HCT116 (cell line): ENCODE results near the gene ATF2. TPM values are rescaled to one million over a fixed set of nuclear protein-coding genes. Genes with fewer than 3 reads are reported as not detected.

Experiments used
- ATAC-seq: fragments of 200-7000 bp; cut with Tn5 transposase; 2 replicates; pipeline ENCODE4 v1.9.1; 2020; ENCODE audit warnings: mild to moderate bottlenecking, moderate library complexity
- BruUV-seq: library from RNA; stranded (reverse); fragments of 400-500 nt; replicated peaks from 2 replicates; lab custom pipeline; 2021; lab: Mats Ljungman, UMichigan
- CTCF ChIA-PET: fragments of 300-600 bp; sonication (Branson Sonifier 250); formaldehyde crosslinking; loops from one replicate; lab custom pipeline; 2021; ENCODE audit warnings: antibody characterized with exemption; lab: Charles Lee
- POLR2A ChIA-PET: fragments of 300-600, 350-600 bp; sonication (Branson Sonifier 250); formaldehyde crosslinking; loops from one replicate; lab custom pipeline; 2021; ENCODE audit warnings: antibody characterized with exemption; lab: Charles Lee
- RAD21 ChIA-PET, 2 experiments: fragments of 300-600 bp; sonication (Branson Sonifier 250); formaldehyde crosslinking; loops; one replicate each; lab custom pipeline; 2023; ENCODE audit warnings: low total read pairs in 2 of 2; ENCODE audit not compliant: uncharacterized antibody in 2 of 2, unreplicated experiment in 2 of 2, low non-redundant PET in 1 of 2; lab: Charles Lee
- DNase-seq: peaks from one replicate; pipeline ENCODE4 v3.0.0-alpha.2; 2010; ENCODE audit warnings: low read depth, low spot score
- H2AFZ ChIP-seq: fragments of 200-600 bp; shearing (Covaris generic), sonication (generic); 2 replicates; pipeline ENCODE4 v1.6.1; 2017; ENCODE audit warnings: low read depth, mixed run types, mixed read lengths, antibody characterized with exemption, low read length; ENCODE audit not compliant: poor library complexity, severe bottlenecking
- H3K27ac ChIP-seq: 2 replicates; pipeline ENCODE4 v1.5.1; 2012; ENCODE audit warnings: low read depth, low read length
- H3K27me3 ChIP-seq: fragments of 200-600 bp; sonication (generic); 2 replicates; pipeline ENCODE4 v1.6.1; 2016; ENCODE audit warnings: mixed run types, low read length, mixed read lengths; ENCODE audit not compliant: insufficient read depth
- H3K36me3 ChIP-seq, 2 experiments: fragments of 200-500 bp in 1 of 2; fragments of 200-600 bp in 1 of 2; sonication (Bioruptor generic) in 1 of 2; sonication (generic) in 1 of 2; 2 replicates each; pipeline versions ENCODE4 v1.5.1 to v1.6.1; 2014 to 2016; ENCODE audit warnings: low read length in 2 of 2, inconsistent platforms in 1 of 2, mixed read lengths in 1 of 2, mixed run types in 1 of 2; ENCODE audit not compliant: insufficient read depth in 2 of 2, control insufficient read depth in 1 of 2
- H3K4me1 ChIP-seq, 2 experiments: fragments of 200-600 bp in 1 of 2; sonication (generic) in 1 of 2; 2 replicates each; pipeline versions ENCODE4 v1.5.1 to v1.6.1; 2012 to 2017; ENCODE audit warnings: low read length in 2 of 2, inconsistent platforms in 1 of 2, mild to moderate bottlenecking in 1 of 2, mixed read lengths in 1 of 2, mixed run types in 1 of 2, moderate library complexity in 1 of 2; ENCODE audit not compliant: insufficient read depth in 2 of 2, control insufficient read depth in 1 of 2
- H3K4me2 ChIP-seq: fragments of 200-600 bp; sonication (generic); 2 replicates; pipeline ENCODE4 v1.6.1; 2017; ENCODE audit warnings: mixed run types, low read length, mixed read lengths
- H3K4me3 ChIP-seq, 2 experiments: fragments of 200-600 bp in 1 of 2; sonication (generic) in 1 of 2; replicated peaks in 1 of 2; 2 replicates each; pipeline ENCODE4 v1.5.1; 2011 to 2016; ENCODE audit warnings: low read length in 2 of 2, control low read depth in 1 of 2, low read depth in 1 of 2, mild to moderate bottlenecking in 1 of 2, mixed read lengths in 1 of 2, mixed run types in 1 of 2
- H3K79me2 ChIP-seq: fragments of 200-600 bp; sonication (generic); 2 replicates; pipeline ENCODE4 v1.6.1; 2017; ENCODE audit warnings: mild to moderate bottlenecking, mixed run types, low read length, moderate library complexity, mixed read lengths; ENCODE audit not compliant: insufficient read depth
- H3K9ac ChIP-seq: fragments of 200-600 bp; sonication (generic); 2 replicates; pipeline ENCODE4 v1.6.1; 2016; ENCODE audit warnings: low read length, mixed read lengths
- H3K9me2 ChIP-seq: fragments of 200-600 bp; sonication (generic), shearing (Covaris generic); 2 replicates; pipeline ENCODE4 v1.6.1; 2017; ENCODE audit warnings: mixed run types, mild to moderate bottlenecking, moderate library complexity; ENCODE audit not compliant: insufficient read depth
- H3K9me3 ChIP-seq, 2 experiments: fragments of 200-500 bp in 1 of 2; fragments of 200-600 bp in 1 of 2; sonication (Bioruptor generic) in 1 of 2; sonication (generic) in 1 of 2; 2 replicates each; pipeline ENCODE4 v1.6.1; 2014 to 2017; ENCODE audit warnings: low read length in 2 of 2, mixed read lengths in 2 of 2, inconsistent platforms in 1 of 2, low read depth in 1 of 2, mild to moderate bottlenecking in 1 of 2, mixed run types in 1 of 2, moderate library complexity in 1 of 2; ENCODE audit not compliant: control insufficient read depth in 1 of 2, insufficient read depth in 1 of 2
- H4K20me1 ChIP-seq: fragments of 200-600 bp; sonication (generic), shearing (Covaris generic); 2 replicates; pipeline ENCODE4 v1.6.1; 2017; ENCODE audit warnings: mixed run types, mild to moderate bottlenecking, moderate library complexity; ENCODE audit not compliant: insufficient read depth
- CEBPB ChIP-seq: IDR thresholded peaks from 2 replicates; pipeline ENCODE4 v1.6.1; 2012; ENCODE audit warnings: low read depth
- ELF1 ChIP-seq: IDR thresholded peaks from 2 replicates; pipeline ENCODE4 v1.6.1; 2012; ENCODE audit warnings: low read depth, borderline replicate concordance
- JUND ChIP-seq: IDR thresholded peaks from 2 replicates; pipeline ENCODE4 v1.6.1; 2012
- MAX ChIP-seq: IDR thresholded peaks from 2 replicates; pipeline ENCODE4 v1.6.1; 2012
- POLR2AphosphoS5 ChIP-seq: IDR thresholded peaks from 2 replicates; pipeline ENCODE4 v1.6.1; 2011; ENCODE audit warnings: mild to moderate bottlenecking, low read depth, low read length, moderate library complexity
- SP1 ChIP-seq: IDR thresholded peaks from 2 replicates; pipeline ENCODE4 v1.6.1; 2012; ENCODE audit warnings: low read depth
- TCF7L2 ChIP-seq: IDR thresholded peaks from 2 replicates; pipeline ENCODE4 v1.7.0; 2011; ENCODE audit warnings: borderline replicate concordance, inconsistent platforms; ENCODE audit not compliant: insufficient read depth, insufficient read length; ENCODE audit errors: extremely low read depth
- ZBTB33 ChIP-seq: IDR thresholded peaks from 2 replicates; pipeline ENCODE4 v1.6.1; 2011; ENCODE audit warnings: mild to moderate bottlenecking, low read length, moderate library complexity; ENCODE audit not compliant: insufficient replicate concordance; ENCODE audit errors: extremely low read depth
- ZFX ChIP-seq: fragments of 450-650 bp; IDR thresholded peaks from 2 replicates; pipeline ENCODE4 v1.6.1; 2017
- ZNF274 ChIP-seq: fragments of 200-500 bp; sonication (Bioruptor generic); IDR thresholded peaks from 2 replicates; pipeline ENCODE4 v1.6.1; 2014; ENCODE audit warnings: mild to moderate bottlenecking, low read depth, low read length, inconsistent platforms
- intact Hi-C: fragments of 100-400 bp; cut with micrococcal nuclease; formaldehyde crosslinking; loops from 2 replicates; pipeline ENCODE4 v1.10.0; 2022
- total RNA-seq: library from RNA; stranded (reverse); gene quantifications from one replicate; pipeline ENCODE4 v1.2.1, GENCODE V29; 2021; ENCODE audit not compliant: unreplicated experiment
- TF ChIP-seq, protein P1 (sequence below), 3 experiments: fragments of 200-600 bp in 1 of 3; sonication (generic) in 1 of 3; IDR thresholded peaks in 2 of 3; conservative IDR thresholded peaks in 1 of 3; 2 replicates each; pipeline ENCODE4 v1.5.1; 2012 to 2017; ENCODE audit warnings: low read depth in 2 of 3, low read length in 2 of 3, antibody characterized with exemption in 1 of 3, borderline replicate concordance in 1 of 3, control low read depth in 1 of 3, mild to moderate bottlenecking in 1 of 3, mixed read lengths in 1 of 3, mixed run types in 1 of 3, moderate library complexity in 1 of 3; ENCODE audit not compliant: insufficient read depth in 1 of 3

Gene ATF2
- total RNA-seq, 1 experiment from 2014 or later, result 29.6 TPM

DNA sequence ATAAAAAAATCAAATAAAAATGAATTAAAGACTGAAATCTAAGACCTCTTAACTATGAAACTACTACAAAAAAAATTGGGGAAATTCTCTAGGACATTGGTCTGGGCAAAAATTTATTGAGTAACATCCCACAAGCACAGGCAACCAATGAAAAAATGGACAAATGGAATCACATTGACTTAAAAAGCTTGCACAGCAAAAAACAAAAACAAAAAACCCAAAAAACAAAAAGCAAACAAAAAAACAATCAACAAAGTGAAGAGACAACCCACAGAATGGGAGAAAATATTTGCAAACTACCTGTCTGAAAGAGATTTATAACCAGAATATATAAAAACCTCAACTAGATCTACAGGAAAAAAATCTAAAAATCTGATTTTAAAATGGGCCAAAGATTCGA, 99.5 kb downstream of the ATF2 start (continued):
- TF ChIP-seq JUND (no peak), SP1 (no peak), ZFX (no peak), MAX (no peak)
- TF ChIP-seq, all 23 proteins: peak for 0

DNA sequence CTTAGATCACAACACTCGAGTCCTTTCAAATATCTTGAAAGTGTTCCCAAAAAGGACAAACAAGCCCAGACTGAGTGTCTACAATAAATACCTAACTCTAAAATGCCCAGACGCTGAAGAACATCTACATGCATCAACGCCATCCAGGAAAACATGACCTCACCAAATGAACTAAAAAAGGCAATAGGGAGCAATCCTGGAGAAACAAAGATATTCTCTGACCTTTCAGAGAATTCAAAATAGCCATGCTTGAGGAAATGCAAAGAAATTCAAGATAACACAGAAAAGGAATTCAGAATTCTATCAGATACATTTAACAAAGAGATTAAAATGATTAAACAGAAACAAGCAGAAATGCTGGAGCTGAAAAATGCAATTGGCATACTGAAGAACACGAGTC, 101.6 kb downstream of the ATF2 start:
- Histone ChIP-seq H3K27ac (no peak overlapping the region), H3K9me2 (no peaks in the 10 kb centered on the region), H3K79me2 (no peaks in the 10 kb centered on the region), H3K36me3 (no peaks in the 10 kb centered on the region), H3K27me3 (no peaks in the 10 kb centered on the region), H3K9ac (no peak overlapping the region), H4K20me1 (no peaks in the 10 kb centered on the region), H3K9me3 (no peaks in the 10 kb centered on the region), H2AFZ (no peak overlapping the region), H3K4me1 (no peaks in the 10 kb centered on the region), H3K4me2 (no peak overlapping the region), H3K4me3 (no peak overlapping the region)
- ChIA-PET RAD21 (no interaction called here), POLR2A (no interaction called here), CTCF (no interaction called here)
- BruUV-seq, result no TSS peak
- ATAC-seq (no peak), DNase-seq (no peak)
- intact Hi-C loops, result no loop called here
- no peak for TF ChIP-seq ELF1
- TF ChIP-seq ZBTB33, result no peak

- CTCF ChIA-PET, result no interaction called here
- no peak overlapping the region for H3K9ac ChIP-seq
- intact Hi-C loops, result no loop called here
- H3K27me3 ChIP-seq, result no peaks in the 10 kb centered on the region
- no peaks in the 10 kb centered on the region for H3K4me1 ChIP-seq
- H3K4me3 ChIP-seq, result no peak overlapping the region
- ATAC-seq, result no peak
- no peak overlapping the region for H3K4me2 ChIP-seq
- H3K27ac ChIP-seq, result no peak overlapping the region
- no TSS peak for BruUV-seq
- DNase-seq, result no peak
- H3K36me3 ChIP-seq, result no peaks in the 10 kb centered on the region
- POLR2A ChIA-PET, result no interaction called here
- no peak overlapping the region for H2AFZ ChIP-seq
- RAD21 ChIA-PET, result no interaction called here
- H4K20me1 ChIP-seq, result no peaks in the 10 kb centered on the region
- no peaks in the 10 kb centered on the region for H3K9me3 ChIP-seq
- no peaks in the 10 kb centered on the region for H3K79me2 ChIP-seq
- no peaks in the 10 kb centered on the region for H3K9me2 ChIP-seq
- TF ChIP-seq MAX (no peak), CEBPB (no peak), ZFX (no peak), ZNF274 (no peak), TCF7L2 (no peak), POLR2AphosphoS5 (no peak), ELF1 (no peak)
- TF ChIP-seq, protein P1, sequence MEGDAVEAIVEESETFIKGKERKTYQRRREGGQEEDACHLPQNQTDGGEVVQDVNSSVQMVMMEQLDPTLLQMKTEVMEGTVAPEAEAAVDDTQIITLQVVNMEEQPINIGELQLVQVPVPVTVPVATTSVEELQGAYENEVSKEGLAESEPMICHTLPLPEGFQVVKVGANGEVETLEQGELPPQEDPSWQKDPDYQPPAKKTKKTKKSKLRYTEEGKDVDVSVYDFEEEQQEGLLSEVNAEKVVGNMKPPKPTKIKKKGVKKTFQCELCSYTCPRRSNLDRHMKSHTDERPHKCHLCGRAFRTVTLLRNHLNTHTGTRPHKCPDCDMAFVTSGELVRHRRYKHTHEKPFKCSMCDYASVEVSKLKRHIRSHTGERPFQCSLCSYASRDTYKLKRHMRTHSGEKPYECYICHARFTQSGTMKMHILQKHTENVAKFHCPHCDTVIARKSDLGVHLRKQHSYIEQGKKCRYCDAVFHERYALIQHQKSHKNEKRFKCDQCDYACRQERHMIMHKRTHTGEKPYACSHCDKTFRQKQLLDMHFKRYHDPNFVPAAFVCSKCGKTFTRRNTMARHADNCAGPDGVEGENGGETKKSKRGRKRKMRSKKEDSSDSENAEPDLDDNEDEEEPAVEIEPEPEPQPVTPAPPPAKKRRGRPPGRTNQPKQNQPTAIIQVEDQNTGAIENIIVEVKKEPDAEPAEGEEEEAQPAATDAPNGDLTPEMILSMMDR (IDR thresholded peaks at IDR 0.05 in 2 of 3, conservative IDR thresholded peaks at IDR 0.05 in 1 of 3; ENCODE audit: borderline replicate concordance in 1 of 3, insufficient read depth in 1 of 3, low read depth in 2 of 3, low read length in 2 of 3), result no peak
Observed at GRCh38 chr2:175064797-175065196, 103.2 kb downstream of the ATF2 start.
